ENCODE measurements around the gene CLEC4G. TPM values are rescaled to one million over a fixed set of nuclear protein-coding genes. Genes with fewer than 3 reads are reported as not detected.

CLEC4G gene
- not detected in 2 replicates for total RNA-seq

GRCh38 chr19:7732045-7732444, at the start of gene CLEC4G:
TSS of gene CLEC4G (minus strand) at chr19:7732110. CDS start at chr19:7732102, 8 bp downstream.

GRCh38 chr19:7762719-7763293, 30.9 kb upstream of the CLEC4G start, which contains the start of gene CLEC4M:
TSS of gene CLEC4M (plus strand) at chr19:7763243. CDS start at chr19:7763267, 24 bp downstream.

DNA sequence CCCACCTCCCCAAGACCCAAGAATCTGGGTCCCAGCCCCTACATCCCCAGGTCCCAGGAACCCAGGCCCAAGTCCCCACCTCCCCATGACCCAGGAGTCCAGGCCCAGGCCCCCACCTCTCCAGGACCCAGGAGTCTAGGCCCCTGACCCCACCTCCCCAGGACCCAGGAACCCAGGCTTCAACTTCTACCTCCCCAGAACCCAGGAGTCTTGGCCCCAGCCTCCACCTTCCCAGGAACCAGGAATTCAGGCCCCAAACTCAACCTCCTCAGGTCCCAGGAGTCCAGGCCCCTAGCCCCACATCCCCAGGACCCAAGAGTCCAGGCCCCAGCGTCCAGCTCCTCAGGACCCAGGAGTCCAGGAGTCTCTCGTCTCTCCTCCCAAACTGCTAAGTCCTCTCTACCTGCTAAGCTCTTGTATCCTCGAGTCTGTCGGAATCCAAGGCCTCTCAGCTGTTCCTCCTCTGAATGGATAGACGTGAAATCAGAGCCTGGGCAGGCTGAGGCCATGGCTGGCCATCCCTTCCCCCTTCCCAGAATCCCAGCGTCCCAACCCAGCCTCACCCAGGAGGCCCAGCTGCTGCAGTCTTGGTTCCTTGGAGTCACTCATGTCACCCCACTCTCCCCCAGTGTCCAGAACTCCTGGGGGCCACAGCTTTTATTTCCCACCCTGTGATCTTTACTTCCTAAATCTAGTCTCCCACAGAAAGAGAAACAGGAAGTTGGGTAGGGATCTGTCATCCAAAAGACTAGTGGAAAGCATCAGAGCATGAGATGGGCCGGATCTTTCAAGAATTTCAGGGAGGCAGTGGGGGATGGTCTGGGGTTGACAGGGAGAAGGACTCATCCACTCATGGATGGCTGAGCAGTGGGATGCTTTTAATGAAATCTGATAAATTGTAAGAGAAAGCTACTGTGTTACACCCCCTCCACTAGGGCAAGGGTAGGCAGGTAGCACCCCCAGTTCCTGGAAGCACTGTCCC, 15.3 kb upstream of the CLEC4G start, which contains the start of gene CD209:
Gene CD209 (minus strand): TSS at position 632 of the 982 bp plus-strand sequence. CDS start 23 bp downstream, at position 609.

GRCh38 chr19:7701654-7702457, 30.1 kb downstream of the CLEC4G start, which contains the start of gene FCER2:
TSS of gene FCER2 (minus strand) at chr19:7702131. CDS start at chr19:7699760, 2,371 bp downstream.

DNA sequence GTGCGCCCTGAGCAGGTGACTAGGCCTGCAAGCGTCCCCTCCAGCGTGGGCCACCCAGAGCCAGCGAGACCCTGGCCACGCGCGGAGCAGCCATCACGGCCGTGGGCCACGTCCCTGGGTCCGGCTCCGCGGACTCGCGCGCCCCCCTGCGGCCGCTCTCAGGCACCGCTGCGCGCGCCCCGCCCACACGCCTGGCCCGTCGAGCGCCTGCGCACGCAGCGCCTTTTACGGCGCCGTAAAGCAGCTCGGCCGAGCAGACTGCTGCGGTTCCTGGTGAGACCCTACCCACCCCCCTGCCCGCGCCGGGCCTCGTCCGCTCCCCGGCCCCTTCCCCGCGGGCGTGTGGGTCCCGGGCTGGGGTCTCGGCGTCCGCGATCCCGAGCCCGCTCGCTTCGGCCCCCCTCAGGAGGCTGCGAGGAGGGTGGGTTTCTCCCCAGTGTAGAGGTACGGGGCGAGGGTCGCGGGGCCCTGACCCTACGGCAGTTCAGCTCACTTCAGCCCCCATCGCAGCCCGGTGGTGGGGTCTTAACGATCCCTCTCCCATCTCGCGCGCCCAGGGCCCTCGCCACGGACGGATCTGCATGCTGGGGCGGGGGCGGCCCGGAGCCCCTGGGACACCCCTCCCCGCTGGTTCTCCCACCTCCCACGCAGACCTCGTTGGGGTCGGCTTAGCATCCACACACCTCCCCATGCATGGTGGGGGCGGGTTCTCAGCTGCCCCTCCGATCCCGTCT, 51.1 kb downstream of the CLEC4G start, which contains the start of gene TRAPPC5:
Gene TRAPPC5 (plus strand): TSS at position 228 of the 734 bp plus-strand sequence. CDS start 1,421 bp downstream, outside the sequence.

Other genes starting within 250 kb of the CLEC4G start
- 1.1 and 2.1 TPM in 2 replicates for gene PEX11G, start 243.1 kb downstream of the CLEC4G start, total RNA-seq
- 27.0 and 32.0 TPM in 2 replicates for gene ZNF358, start 216.0 kb downstream of the CLEC4G start, total RNA-seq
- 6.3 and 7.0 TPM in 2 replicates for gene MCOLN1, start 209.5 kb downstream of the CLEC4G start, total RNA-seq
- gene PNPLA6, start 196.4 kb downstream of the CLEC4G start, total RNA-seq: 110 and 122 TPM in 2 replicates
- gene CAMSAP3, start 136.2 kb downstream of the CLEC4G start, total RNA-seq: 0.07 and 0.13 TPM in 2 replicates
- 28.7 and 36.0 TPM in 2 replicates for gene XAB2, start 102.6 kb downstream of the CLEC4G start, total RNA-seq
- 9.0 and 13.8 TPM in 2 replicates for gene PET100, start 102.3 kb downstream of the CLEC4G start, total RNA-seq
- gene PCP2, start 98.4 kb downstream of the CLEC4G start, total RNA-seq: not detected in 2 replicates
- 32.9 and 44.8 TPM in 2 replicates for gene STXBP2, start 95.0 kb downstream of the CLEC4G start, total RNA-seq
- gene RETN, start 63.1 kb downstream of the CLEC4G start, total RNA-seq: not detected in 2 replicates
- not detected in 2 replicates for gene MCEMP1, start 55.0 kb downstream of the CLEC4G start, total RNA-seq
- gene TRAPPC5, start 51.3 kb downstream of the CLEC4G start, total RNA-seq: 49.9 and 56.1 TPM in 2 replicates
- not detected in 2 replicates for gene FCER2, start 30.0 kb downstream of the CLEC4G start, total RNA-seq
- gene CD209, start 15.4 kb upstream of the CLEC4G start, total RNA-seq: not detected in 2 replicates
- not detected in 2 replicates for gene CLEC4M, start 31.1 kb upstream of the CLEC4G start, total RNA-seq
- gene EVI5L, start 98.1 kb upstream of the CLEC4G start, total RNA-seq: 9.6 and 13.8 TPM in 2 replicates
- not detected in 2 replicates for gene PRR36, start 142.3 kb upstream of the CLEC4G start, total RNA-seq
- 1.5 and 2.0 TPM in 2 replicates for gene LRRC8E, start 156.4 kb upstream of the CLEC4G start, total RNA-seq
- gene MAP2K7, start 171.8 kb upstream of the CLEC4G start, total RNA-seq: 8.6 and 11.7 TPM in 2 replicates
- 0.43 and 0.93 TPM in 2 replicates for gene TGFBR3L, start 182.7 kb upstream of the CLEC4G start, total RNA-seq
- gene SNAPC2, start 188.2 kb upstream of the CLEC4G start, total RNA-seq: 19.5 and 25.6 TPM in 2 replicates
- gene CTXN1, start 194.0 kb upstream of the CLEC4G start, total RNA-seq: 6.0 and 11.0 TPM in 2 replicates
- 51.7 and 52.0 TPM in 2 replicates for gene TIMM44, start 211.6 kb upstream of the CLEC4G start, total RNA-seq

Data from thoracic aorta endothelial cell (primary cell).